NCI-H460 (cell line): ENCODE data around the gene GPM6B. TPM values are rescaled to one million over a fixed set of nuclear protein-coding genes. Genes with fewer than 3 reads are reported as not detected.

Experiments used
- DNase-seq: peaks from one replicate; pipeline ENCODE4 v3.0.0-alpha.2; 2016; ENCODE audit warnings: low read depth; ENCODE audit errors: extremely low read depth
- polyA plus RNA-seq: library from polyadenylated mRNA; depleted of rRNA; stranded (reverse); fragments of >200 nt; gene quantifications from 2 replicates; pipeline ENCODE4 v1.2.3, GENCODE V29; 2014; cell fraction: nucleus; rRNA removed
- total RNA-seq: library from RNA; depleted of rRNA; stranded (reverse); fragments of >200 nt; shearing (Covaris generic); gene quantifications from 2 replicates; pipeline ENCODE4 v1.2.3, GENCODE V29; 2014; rRNA removed

GPM6B gene
- total RNA-seq = 0.50 and 0.75 TPM in 2 replicates
- polyA plus RNA-seq = 0.17 and 0.42 TPM in 2 replicates

DNA sequence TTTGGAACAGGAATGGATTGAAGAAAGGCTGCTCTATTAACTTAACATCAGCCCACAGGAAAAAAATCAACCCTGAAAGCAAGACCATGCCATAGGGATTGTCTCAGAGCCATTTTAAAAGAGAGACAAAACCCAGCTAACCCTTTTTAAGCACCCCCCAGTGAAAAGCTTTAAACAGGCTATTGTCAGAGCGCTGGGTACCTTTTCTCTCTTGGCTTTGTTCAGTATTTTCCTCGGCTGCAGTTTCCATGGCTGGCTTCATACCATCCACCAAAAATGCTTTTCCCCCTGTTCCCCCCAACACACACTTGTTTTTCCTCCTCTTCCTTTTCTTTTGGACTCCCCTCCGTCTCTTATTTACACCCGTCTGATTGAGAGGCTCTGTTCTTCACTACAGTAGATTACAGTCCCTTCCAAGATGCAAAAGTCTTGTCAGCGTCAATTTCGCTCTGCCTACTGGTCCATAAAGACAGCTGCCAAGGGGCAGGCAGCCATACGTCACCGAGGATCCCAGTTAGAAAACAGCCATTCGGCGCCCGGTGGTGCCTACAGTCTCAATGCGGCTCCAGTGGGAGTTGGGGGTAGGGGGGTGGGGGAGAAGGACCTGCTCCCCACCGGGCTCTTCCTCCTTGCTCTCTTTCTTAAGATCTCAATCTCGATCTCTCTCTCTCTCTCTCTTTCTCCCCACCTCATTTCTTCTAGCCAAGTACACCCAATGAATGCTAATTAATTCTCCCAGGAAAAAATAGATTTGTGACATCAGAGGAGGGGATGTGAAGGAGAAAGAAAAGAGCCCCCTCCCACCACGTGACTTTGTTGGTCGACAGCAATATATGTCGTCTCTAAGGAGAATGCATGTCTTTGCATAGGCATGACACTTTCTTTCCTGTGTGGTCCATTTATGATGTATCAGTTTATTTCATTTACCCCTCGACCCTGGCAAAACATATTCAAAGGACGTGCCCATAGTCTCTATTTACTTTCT is at the start of gene GPM6B:
TSS of gene GPM6B (minus strand) at position 451 of the 985 bp plus-strand sequence. CDS start at position 262, 189 bp downstream.
- DNase-seq = no peak

GRCh38 chrX:13864264-13864663 is 47.4 kb upstream of the GPM6B start:
- no peak for DNase-seq

GRCh38 chrX:13863324-13863723 is 46.4 kb upstream of the GPM6B start:
- DNase-seq = no peak

DNA sequence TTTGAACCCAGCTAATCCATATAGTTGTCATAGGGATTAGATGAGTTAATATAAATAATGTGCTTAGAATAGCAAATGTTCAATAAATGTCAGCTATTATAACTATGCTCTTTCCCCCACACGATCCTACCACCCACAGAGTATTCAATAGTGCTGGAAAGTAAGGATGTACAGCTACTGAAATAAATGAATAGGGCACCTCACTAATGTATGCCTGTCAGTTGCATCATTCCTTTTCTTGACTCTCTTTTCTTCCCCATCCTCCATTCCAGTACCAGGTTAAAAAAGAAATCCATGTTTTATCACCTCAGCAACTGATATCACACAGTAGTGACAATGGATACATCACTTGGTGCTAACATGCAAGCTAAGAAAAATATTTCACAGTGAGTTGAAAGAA is 42.8 kb upstream of the GPM6B start:
- DNase-seq = peak; percentile 75

- no peak for DNase-seq
These were observed 40.9 kb upstream of the GPM6B start for GRCh38 chrX:13857804-13858203.

DNA sequence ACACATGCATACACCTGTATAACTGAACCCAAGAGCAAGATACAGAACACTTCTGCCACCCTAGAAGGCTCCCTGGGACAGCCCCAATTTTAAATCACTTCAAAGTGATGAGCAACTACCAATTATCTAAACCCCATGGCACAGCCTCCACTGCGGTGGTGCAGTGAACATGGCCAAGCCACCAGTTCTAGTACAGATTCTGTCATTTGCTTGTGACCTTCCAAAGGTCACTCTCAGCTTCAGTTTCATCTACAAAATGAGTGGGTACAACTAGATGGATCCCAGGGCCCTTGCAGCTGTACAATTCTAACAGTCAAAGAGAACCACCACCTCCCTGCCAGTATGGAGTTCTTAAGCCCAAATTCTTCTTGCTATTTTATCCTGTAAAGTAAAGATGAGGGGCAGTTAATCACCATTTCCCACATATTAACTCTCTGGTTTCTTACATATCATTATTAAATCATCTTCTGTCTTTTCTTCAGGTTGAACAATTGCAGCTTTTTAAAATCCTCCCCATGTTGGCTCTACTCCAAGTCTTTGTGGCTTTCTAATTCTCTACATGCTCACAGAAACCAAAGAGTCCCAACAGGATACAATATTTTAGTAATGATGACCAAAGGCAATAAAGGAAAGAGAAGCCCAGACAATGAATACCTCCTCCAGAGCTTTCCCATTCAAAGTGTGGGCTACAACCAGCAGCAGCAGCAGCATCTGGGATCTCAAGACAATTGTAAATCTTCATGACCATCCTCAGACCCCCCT is 39.0 kb upstream of the GPM6B start:
- DNase-seq = no peak

GRCh38 chrX:13854003-13854402 is 37.1 kb upstream of the GPM6B start:
- DNase-seq = no peak

- no peak for DNase-seq
These were observed 35.3 kb upstream of the GPM6B start for GRCh38 chrX:13852001-13852695.

DNA sequence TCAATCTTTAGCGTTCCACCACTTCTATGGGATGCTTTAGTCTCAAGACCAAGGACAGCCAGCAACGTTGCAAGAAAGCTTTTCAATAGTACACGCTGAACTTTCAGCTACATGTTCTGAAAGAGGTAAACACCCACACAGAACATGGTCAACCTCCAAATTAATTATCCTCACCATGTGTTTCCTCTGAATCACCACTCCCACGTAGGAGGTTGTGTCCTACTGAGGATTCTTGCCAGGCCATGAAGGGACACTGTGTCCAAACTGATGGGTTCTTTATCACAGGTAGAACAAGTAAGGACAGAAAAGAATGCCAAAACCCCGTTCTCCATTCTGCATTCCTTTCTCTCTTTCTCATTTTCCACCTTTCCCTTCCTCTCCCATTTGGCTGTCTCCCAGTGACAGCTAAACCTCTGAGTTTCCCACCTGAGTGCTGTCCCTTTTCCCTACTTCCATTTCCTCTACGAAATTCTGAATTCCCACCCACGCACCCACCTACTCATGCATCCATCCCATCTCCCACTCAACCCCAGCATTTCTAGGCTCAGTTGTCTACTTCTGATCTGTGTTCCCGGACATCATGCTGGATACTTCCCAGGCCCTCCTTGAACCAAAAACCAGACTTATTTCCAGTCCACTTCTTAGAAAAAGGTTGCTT is 29.0 kb upstream of the GPM6B start:
- DNase-seq = no peak

- DNase-seq = no peak
These were observed 26.3 kb upstream of the GPM6B start for GRCh38 chrX:13843150-13843721.

DNA sequence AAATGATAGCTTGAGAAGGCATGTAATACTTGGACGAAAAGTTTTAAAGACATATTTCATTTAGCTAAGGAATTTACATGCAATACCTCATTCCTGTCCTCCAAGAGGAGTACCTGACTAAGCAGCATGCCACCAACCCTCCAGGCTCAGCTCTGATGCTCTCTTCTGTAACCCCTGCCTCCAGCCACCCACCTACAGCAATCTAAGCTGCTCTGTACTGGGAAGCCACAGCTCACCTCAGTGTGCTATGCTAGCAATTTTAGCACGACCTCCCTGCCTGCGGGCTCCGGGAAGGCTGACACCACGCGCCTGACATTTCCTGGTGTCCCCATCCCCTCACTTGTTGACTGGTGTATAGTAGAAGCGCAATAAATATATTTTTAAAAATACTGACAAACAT is 23.2 kb upstream of the GPM6B start:
- DNase-seq = no peak

GRCh38 chrX:13837290-13837745 is 20.4 kb upstream of the GPM6B start:
- DNase-seq = no peak

GRCh38 chrX:13836575-13836974 is 19.7 kb upstream of the GPM6B start:
- no peak for DNase-seq

DNA sequence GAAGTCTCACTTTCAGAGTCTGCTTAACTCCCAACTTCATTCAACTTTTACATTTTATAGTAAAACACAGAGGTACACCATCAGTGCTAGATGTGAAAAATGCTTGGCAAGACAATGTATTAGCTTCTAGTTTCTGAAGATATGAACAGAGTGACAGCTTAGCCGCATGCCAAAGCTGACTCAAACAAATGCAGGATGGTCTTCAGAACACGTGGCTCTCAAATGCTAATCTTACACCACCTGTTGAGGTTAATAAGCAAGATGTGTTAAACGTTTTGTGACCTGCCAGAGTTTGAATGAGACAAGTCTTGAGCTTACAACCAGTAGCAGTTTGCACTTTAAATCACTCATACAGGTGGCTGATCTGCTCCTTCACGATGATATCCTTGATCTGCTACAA is 18.9 kb upstream of the GPM6B start:
- DNase-seq = no peak

DNA sequence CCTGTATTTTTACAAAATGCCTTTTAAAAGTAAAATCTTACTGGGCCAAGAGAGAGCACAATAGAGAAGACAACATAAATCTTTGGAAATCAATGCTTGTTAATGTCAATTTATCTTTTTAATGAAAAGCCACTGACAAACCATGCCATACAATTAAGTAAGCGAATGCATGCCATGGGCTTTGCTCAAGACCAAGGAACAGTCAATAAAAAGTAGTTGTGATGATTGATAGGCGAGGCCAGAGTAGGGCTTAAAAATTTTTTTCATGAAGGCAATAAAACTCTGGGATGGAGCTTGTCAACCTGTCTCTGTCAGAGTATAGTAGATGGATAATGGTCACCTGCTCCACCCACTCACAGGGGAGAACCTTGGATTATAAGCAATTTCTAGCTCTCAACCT is 17.5 kb upstream of the GPM6B start:
- no peak for DNase-seq

- DNase-seq = no peak
These were observed 13.1 kb upstream of the GPM6B start for GRCh38 chrX:13829983-13830382.

- DNase-seq = no peak
These were observed 11.5 kb upstream of the GPM6B start for GRCh38 chrX:13828392-13828791.

DNA sequence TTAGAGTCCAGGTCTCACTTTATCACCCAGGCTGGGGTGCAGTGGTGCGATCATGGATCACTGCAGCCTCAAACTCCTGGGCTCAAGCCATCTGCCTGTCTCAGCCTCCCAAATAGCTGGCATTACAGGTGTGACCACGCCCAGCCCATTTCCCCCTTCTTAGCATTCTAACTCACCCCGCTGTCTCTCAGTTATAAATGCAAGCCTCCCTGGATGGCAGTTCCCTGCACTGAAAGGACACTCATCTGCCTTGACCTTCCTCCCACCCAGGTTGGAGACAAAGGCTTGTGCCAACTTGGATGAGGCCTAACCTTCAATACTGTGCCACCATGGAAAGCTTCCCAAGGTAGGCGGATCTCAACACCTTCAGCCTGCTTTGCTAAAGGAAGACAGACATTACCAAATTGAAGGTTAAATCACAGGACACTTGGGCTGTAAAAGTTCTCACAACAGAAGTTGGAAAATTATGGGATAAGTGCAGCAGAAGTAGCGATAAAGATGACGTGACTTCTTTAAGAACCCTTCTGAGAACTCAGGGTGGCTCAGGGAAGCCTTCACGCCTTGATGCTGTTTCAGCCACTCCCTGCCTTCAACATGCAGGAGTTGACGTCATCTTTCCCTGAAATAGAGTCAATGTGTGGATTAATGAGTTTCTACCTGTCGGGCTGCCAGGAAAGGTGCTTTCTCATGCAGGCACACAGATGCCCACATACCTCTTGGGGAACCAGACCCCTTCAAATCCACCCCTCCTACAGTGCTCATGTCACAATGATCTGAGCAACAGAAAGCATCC is 10.6 kb upstream of the GPM6B start:
- no peak for DNase-seq

- no peak for DNase-seq
These were observed 9.9 kb upstream of the GPM6B start for GRCh38 chrX:13826770-13827169.
